Astrocyte (in vitro differentiated cells and primary cell): Measurements from ENCODE around the gene ZNF213. TPM values are rescaled to one million over a fixed set of nuclear protein-coding genes. Genes with fewer than 3 reads are reported as not detected.

ENCODE experiments used
- DNase-seq: peaks from one replicate; pipeline ENCODE4 v3.0.0-alpha.2; 2010; ENCODE audit warnings: low read depth
- FAIRE-seq: peaks from 2 replicates; lab custom pipeline; 2011; peaks lifted over from hg19 to GRCh38; lab: Jason Lieb, UNC
- H2AFZ ChIP-seq: 2 replicates; pipeline ENCODE4 v1.6.0; 2012; ENCODE audit warnings: low read depth, low read length, inconsistent platforms
- H3K27ac ChIP-seq: 2 replicates; pipeline ENCODE4 v1.5.1; 2011; ENCODE audit warnings: low read depth, low read length, inconsistent platforms
- H3K27me3 ChIP-seq: 2 replicates; pipeline ENCODE4 v1.6.0; 2011; ENCODE audit warnings: low read length, inconsistent platforms; ENCODE audit not compliant: insufficient read depth
- H3K36me3 ChIP-seq: 2 replicates; pipeline ENCODE4 v1.5.1; 2011; ENCODE audit warnings: low read length, inconsistent platforms; ENCODE audit not compliant: insufficient read depth
- H3K4me1 ChIP-seq: 2 replicates; pipeline ENCODE4 v1.5.1; 2011; ENCODE audit warnings: low read length, inconsistent platforms; ENCODE audit not compliant: insufficient read depth
- H3K4me2 ChIP-seq: 2 replicates; pipeline ENCODE4 v1.6.0; 2012; ENCODE audit warnings: low read length, inconsistent platforms
- H3K4me3 ChIP-seq: 2 replicates; pipeline ENCODE4 v1.5.1; 2011; ENCODE audit warnings: low read depth, mild to moderate bottlenecking, low read length, inconsistent platforms; ENCODE audit not compliant: insufficient read depth
- H3K79me2 ChIP-seq: 2 replicates; pipeline ENCODE4 v1.6.0; 2012; ENCODE audit warnings: mild to moderate bottlenecking, low read length, inconsistent platforms; ENCODE audit not compliant: insufficient read depth
- H3K9ac ChIP-seq: 2 replicates; pipeline ENCODE4 v1.6.0; 2012; ENCODE audit warnings: mild to moderate bottlenecking, low read length, inconsistent platforms
- H3K9me3 ChIP-seq: 2 replicates; pipeline ENCODE4 v1.5.1; 2012; ENCODE audit warnings: low read depth, mild to moderate bottlenecking, low read length, inconsistent platforms; ENCODE audit not compliant: insufficient read depth
- H4K20me1 ChIP-seq: 2 replicates; pipeline ENCODE4 v1.6.0; 2012; ENCODE audit warnings: low read length, inconsistent platforms; ENCODE audit not compliant: insufficient read depth
- H3K27ac Mint-ChIP-seq: one replicate; pipeline ENCODE4 v1.8.0; 2021; ENCODE audit warnings: mild to moderate bottlenecking, mixed read lengths; ENCODE audit not compliant: unreplicated experiment
- H3K27me3 Mint-ChIP-seq: one replicate; pipeline ENCODE4 v1.8.0; 2021; ENCODE audit warnings: low read depth, mixed read lengths; ENCODE audit not compliant: unreplicated experiment
- H3K36me3 Mint-ChIP-seq: one replicate; pipeline ENCODE4 v1.8.0; 2021; ENCODE audit warnings: low read depth, mixed read lengths; ENCODE audit not compliant: unreplicated experiment
- H3K4me1 Mint-ChIP-seq: one replicate; pipeline ENCODE4 v1.8.0; 2021; ENCODE audit warnings: low read depth, mixed read lengths; ENCODE audit not compliant: unreplicated experiment
- H3K4me3 Mint-ChIP-seq: one replicate; pipeline ENCODE4 v1.8.0; 2021; ENCODE audit warnings: mild to moderate bottlenecking, moderate library complexity, mixed read lengths; ENCODE audit not compliant: unreplicated experiment
- H3K9me3 Mint-ChIP-seq: one replicate; pipeline ENCODE4 v1.8.0; 2021; ENCODE audit warnings: mild to moderate bottlenecking, mixed read lengths; ENCODE audit not compliant: unreplicated experiment
- EZH2 ChIP-seq: IDR thresholded peaks from 2 replicates; pipeline ENCODE4 v1.6.1; 2012; ENCODE audit warnings: mild to moderate bottlenecking, low read length, inconsistent platforms; ENCODE audit not compliant: insufficient read depth
- total RNA-seq: library from RNA; stranded (reverse); gene quantifications from 2 replicates; pipeline ENCODE4 v1.2.1, GENCODE V29; 2021
- TF ChIP-seq, protein P1 (sequence below): IDR thresholded peaks from 2 replicates; pipeline ENCODE4 v1.5.1; 2011; ENCODE audit warnings: low read depth, mild to moderate bottlenecking, inconsistent platforms, low read length, moderate library complexity; ENCODE audit not compliant: insufficient read depth

The ZNF213 gene
- total RNA-seq, 1 donor from 2014 or later: 12.0 TPM

DNA sequence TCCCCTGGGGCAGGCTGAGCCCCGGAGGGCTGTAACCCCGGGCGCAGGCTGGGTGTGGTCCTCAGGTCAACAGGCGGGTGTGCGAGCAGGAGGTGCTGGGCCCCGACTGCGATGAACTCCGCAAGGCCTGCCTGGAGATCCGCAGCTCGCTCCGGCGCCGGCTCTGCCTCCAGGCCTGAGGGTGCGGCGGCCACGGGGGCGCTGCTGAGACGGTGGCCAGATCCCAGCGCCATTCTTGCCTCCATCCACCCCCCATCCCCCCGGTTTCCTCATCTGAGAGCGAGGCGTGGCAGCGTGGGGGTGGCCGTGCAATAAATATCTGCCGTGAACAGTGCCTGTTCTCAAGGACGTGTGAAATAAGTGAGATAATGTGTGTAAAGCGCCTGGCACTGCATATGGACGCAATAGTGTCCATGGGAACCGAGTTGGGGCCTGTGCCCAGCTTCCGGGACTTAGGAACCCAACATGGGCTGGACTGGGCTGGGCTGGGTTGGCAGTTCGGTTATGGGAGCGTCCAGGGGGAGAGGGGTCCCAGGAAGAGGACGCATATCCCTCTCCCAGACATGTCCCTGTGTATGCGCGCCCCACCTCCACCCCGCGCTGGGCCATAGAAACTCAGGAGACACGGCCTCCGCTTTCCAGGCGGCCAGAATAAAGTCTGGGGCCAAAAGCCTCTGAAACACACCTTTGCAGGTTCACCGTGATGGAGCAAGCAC is 15.0 kb downstream of the ZNF213 start:
- Histone ChIP-seq H2AFZ (peak overlapping the region; percentile 94), H3K27me3 (no peaks in the 10 kb centered on the region), H3K27ac (peak overlapping the region; percentile 68), H3K9me3 (no peaks in the 10 kb centered on the region), H3K36me3 (no peaks in the 10 kb centered on the region), H3K79me2 (no peaks in the 10 kb centered on the region), H3K9ac (peak overlapping the region; percentile 83), H4K20me1 (peaks cover 4% of the 10 kb centered on the region), H3K4me2 (peak overlapping the region; percentile 92), H3K4me3 (peak overlapping the region; percentile 74), H3K4me1 (peaks cover 2% of the 10 kb centered on the region)
- Mint-ChIP-seq H3K9me3 (no peaks in the 10 kb centered on the region), H3K4me3 (peak overlapping the region; percentile 86), H3K27ac (peak overlapping the region; percentile 86), H3K36me3 (no peaks in the 10 kb centered on the region), H3K4me1 (no peaks in the 10 kb centered on the region), H3K27me3 (peaks cover 6% of the 10 kb centered on the region)
- DNase-seq (peak; percentile 40), FAIRE-seq (no peak)
- TF ChIP-seq, protein P1, sequence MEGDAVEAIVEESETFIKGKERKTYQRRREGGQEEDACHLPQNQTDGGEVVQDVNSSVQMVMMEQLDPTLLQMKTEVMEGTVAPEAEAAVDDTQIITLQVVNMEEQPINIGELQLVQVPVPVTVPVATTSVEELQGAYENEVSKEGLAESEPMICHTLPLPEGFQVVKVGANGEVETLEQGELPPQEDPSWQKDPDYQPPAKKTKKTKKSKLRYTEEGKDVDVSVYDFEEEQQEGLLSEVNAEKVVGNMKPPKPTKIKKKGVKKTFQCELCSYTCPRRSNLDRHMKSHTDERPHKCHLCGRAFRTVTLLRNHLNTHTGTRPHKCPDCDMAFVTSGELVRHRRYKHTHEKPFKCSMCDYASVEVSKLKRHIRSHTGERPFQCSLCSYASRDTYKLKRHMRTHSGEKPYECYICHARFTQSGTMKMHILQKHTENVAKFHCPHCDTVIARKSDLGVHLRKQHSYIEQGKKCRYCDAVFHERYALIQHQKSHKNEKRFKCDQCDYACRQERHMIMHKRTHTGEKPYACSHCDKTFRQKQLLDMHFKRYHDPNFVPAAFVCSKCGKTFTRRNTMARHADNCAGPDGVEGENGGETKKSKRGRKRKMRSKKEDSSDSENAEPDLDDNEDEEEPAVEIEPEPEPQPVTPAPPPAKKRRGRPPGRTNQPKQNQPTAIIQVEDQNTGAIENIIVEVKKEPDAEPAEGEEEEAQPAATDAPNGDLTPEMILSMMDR: peak; percentile 30
- TF ChIP-seq EZH2: no peak

DNA sequence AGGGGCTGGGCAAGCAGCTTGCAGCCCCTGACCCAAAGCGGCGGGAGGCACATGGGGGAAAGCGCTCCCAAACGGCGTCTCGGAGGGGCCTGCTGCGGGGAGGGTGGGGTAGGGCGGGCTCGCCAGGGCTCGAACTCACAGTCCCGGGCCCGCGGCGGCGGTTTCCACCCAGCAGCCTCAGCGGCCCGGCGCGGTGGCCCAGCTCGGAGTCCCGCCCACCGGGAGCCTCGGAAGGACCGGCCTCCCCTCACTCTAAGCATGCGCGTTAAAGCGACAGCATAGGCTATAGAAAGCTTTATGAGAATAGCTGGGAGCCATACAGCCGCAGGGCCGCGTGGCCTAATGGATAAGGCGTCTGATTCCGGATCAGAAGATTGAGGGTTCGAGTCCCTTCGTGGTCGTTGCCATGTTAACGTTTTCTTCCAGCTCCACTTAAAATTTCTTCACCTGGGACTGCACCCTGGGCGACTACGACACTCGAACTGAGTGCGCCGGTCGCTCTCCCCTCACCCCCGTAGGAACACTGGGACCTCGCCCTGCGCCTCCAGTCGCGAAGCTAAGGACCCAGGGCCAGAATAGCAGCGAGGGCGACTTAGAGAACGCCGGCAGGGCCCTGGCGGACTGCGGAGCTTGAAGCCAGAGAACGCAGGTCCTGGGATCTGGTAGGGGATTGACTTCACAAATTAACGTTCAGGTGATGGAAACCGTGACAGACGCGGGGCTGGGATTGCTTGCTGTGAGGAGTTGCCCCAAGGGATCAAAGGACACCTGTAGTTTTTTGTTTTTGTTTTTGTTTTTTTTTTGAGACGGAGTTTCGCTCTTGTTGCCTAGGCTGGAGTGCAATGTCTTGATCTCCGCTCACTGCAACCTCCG is 15.8 kb downstream of the ZNF213 start:
- H3K4me1 ChIP-seq: peaks cover 2% of the 10 kb centered on the region
- no peak for TF ChIP-seq EZH2
- TF ChIP-seq, protein P1: no peak
- peak overlapping the region; percentile 83 for H3K9ac ChIP-seq
- peak; percentile 87 for DNase-seq
- Mint-ChIP-seq H3K36me3 (no peaks in the 10 kb centered on the region), H3K9me3 (no peaks in the 10 kb centered on the region), H3K27me3 (peaks cover 4% of the 10 kb centered on the region), H3K4me3 (peak overlapping the region; percentile 86), H3K27ac (peak overlapping the region; percentile 84), H3K4me1 (no peaks in the 10 kb centered on the region)
- no peaks in the 10 kb centered on the region for H3K36me3 ChIP-seq
- peak overlapping the region; percentile 92 for H3K4me2 ChIP-seq
- H3K9me3 ChIP-seq: no peaks in the 10 kb centered on the region
- H3K79me2 ChIP-seq: no peaks in the 10 kb centered on the region
- peak overlapping the region; percentile 94 for H2AFZ ChIP-seq
- no peak for FAIRE-seq
- peaks cover 4% of the 10 kb centered on the region for H4K20me1 ChIP-seq
- H3K27me3 ChIP-seq: no peaks in the 10 kb centered on the region
- H3K4me3 ChIP-seq: peak overlapping the region; percentile 74
- peak overlapping the region; percentile 68 for H3K27ac ChIP-seq
